Naive thymus-derived CD4-positive, alpha-beta T cell (primary cell): ENCODE data around the gene GRB7. TPM values are rescaled to one million over a fixed set of nuclear protein-coding genes. Genes with fewer than 3 reads are reported as not detected.
A peak's percentile ranks its signal among the peaks of the same experiment; 100 is the strongest.

Experiments
- ATAC-seq: fragments of 150-1000 bp; cut with Tn5 transposase; 2 replicates; pipeline ENCODE4 v1.10.0; 2021; ENCODE audit warnings: mild to moderate bottlenecking, moderate library complexity
- CTCF ChIA-PET: fragments of 350-600 bp; sonication (Branson Sonifier 250); formaldehyde crosslinking; loops from one replicate; lab custom pipeline; 2021; ENCODE audit warnings: antibody characterized with exemption; lab: Charles Lee
- POLR2A ChIA-PET: fragments of 350-600 bp; sonication (Branson Sonifier 250); formaldehyde crosslinking; loops from one replicate; lab custom pipeline; 2021; ENCODE audit warnings: antibody characterized with exemption, inconsistent platforms; lab: Charles Lee
- DNase-seq, 9 donors: peaks; one replicate each; pipeline versions ENCODE4 v3.0.0 to v3.0.0-alpha.2; 2020 to 2022; ENCODE audit warnings: mixed read lengths in 1 of 9
- H3K27ac ChIP-seq: one replicate; pipeline ENCODE4 v1.7.0; 2013; ENCODE audit warnings: mild to moderate bottlenecking, low read depth, low read length, moderate library complexity
- H3K27me3 ChIP-seq, 2 donors: one replicate each; pipeline ENCODE4 v1.7.0; 2013; ENCODE audit warnings: low read length in 2 of 2, mild to moderate bottlenecking in 2 of 2, moderate library complexity in 2 of 2; ENCODE audit not compliant: control insufficient read depth in 2 of 2, insufficient read depth in 2 of 2
- H3K36me3 ChIP-seq, 3 experiments: 1 replicate in 2 of 3; 2 replicates in 1 of 3; pipeline ENCODE4 v1.7.0; 2013; ENCODE audit warnings: low read length in 3 of 3, mild to moderate bottlenecking in 3 of 3, moderate library complexity in 1 of 3; ENCODE audit not compliant: insufficient read depth in 3 of 3, control insufficient read depth in 2 of 3
- H3K4me1 ChIP-seq, 2 donors: one replicate each; pipeline ENCODE4 v1.7.0; 2013; ENCODE audit warnings: low read length in 2 of 2, mild to moderate bottlenecking in 2 of 2, moderate library complexity in 1 of 2; ENCODE audit not compliant: control insufficient read depth in 2 of 2, insufficient read depth in 2 of 2
- H3K4me3 ChIP-seq: 2 replicates; pipeline ENCODE4 v1.7.0; 2013; ENCODE audit warnings: mild to moderate bottlenecking, low read length
- H3K9me3 ChIP-seq, 3 experiments: 1 replicate in 2 of 3; 2 replicates in 1 of 3; pipeline ENCODE4 v1.7.0; 2013; ENCODE audit warnings: low read length in 3 of 3; ENCODE audit not compliant: control insufficient read depth in 2 of 3
- H3K27ac Mint-ChIP-seq, 9 donors: one replicate each; pipeline ENCODE4 v1.8.0; 2020 to 2022; ENCODE audit warnings: mixed read lengths in 9 of 9, mild to moderate bottlenecking in 8 of 9, moderate library complexity in 5 of 9, inconsistent platforms in 2 of 9
- H3K27me3 Mint-ChIP-seq, 5 donors: one replicate each; pipeline ENCODE4 v1.8.0; 2021 to 2022; ENCODE audit warnings: mixed read lengths in 5 of 5, mild to moderate bottlenecking in 1 of 5
- H3K36me3 Mint-ChIP-seq, 5 donors: one replicate each; pipeline ENCODE4 v1.8.0; 2020 to 2022; ENCODE audit warnings: mixed read lengths in 5 of 5, mild to moderate bottlenecking in 3 of 5, inconsistent platforms in 1 of 5
- H3K4me1 Mint-ChIP-seq, 7 donors: one replicate each; pipeline ENCODE4 v1.8.0; 2020 to 2022; ENCODE audit warnings: mixed read lengths in 7 of 7, mild to moderate bottlenecking in 3 of 7, inconsistent platforms in 1 of 7
- H3K4me3 Mint-ChIP-seq, 10 donors: one replicate each; pipeline ENCODE4 v1.8.0; 2020 to 2022; ENCODE audit warnings: mild to moderate bottlenecking in 10 of 10, mixed read lengths in 10 of 10, moderate library complexity in 6 of 10, inconsistent platforms in 2 of 10
- H3K9me3 Mint-ChIP-seq, 11 donors: one replicate each; pipeline ENCODE4 v1.8.0; 2020 to 2022; ENCODE audit warnings: mixed read lengths in 11 of 11, mild to moderate bottlenecking in 4 of 11, inconsistent platforms in 1 of 11, moderate library complexity in 1 of 11
- intact Hi-C, 2 donors: fragments of 100-400 bp; cut with micrococcal nuclease; formaldehyde crosslinking; loops; one replicate each; pipeline ENCODE4 v1.15.1; 2023
- polyA plus RNA-seq, 2 donors: library from polyadenylated mRNA; unstranded; fragments of 300-500 nt; fragmentation: Illumina TruSeq; gene quantifications; one replicate each; pipeline ENCODE4 v1.2.3, GENCODE V29; 2021
- total RNA-seq, 6 experiments: library from RNA in 5 of 6; stranded (reverse) in 5 of 6; gene quantifications; 1 replicate in 5 of 6; 2 replicates in 1 of 6; pipeline ENCODE4 v1.2.3 and lab custom pipeline; 2021 to 2026

Gene GRB7
- total RNA-seq (under 1 TPM in 1 of 5 experiments, not detected in 4; 0.99 TPM), polyA plus RNA-seq (not detected), total RNA-seq (lab: John Stamatoyannopoulos, UW) (0.81 reads per million)

- H3K4me1 ChIP-seq: peaks cover 0 to 12% of the 10 kb centered on the region in 2 donors
- H3K9me3 ChIP-seq: no peaks in the 10 kb centered on the region
- no peaks in the 10 kb centered on the region for H3K27me3 ChIP-seq
- Mint-ChIP-seq H3K9me3 (peaks cover 0 to 4% (median 0%) of the 10 kb centered on the region in 11 donors), H3K4me1 (peaks cover 5 to 29% (median 15%) of the 10 kb centered on the region in 7 donors), H3K27ac (peak within 1 kb of the TSS in 5 of 9 donors; percentile 29 to 80 (median 48)), H3K4me3 (peak within 1 kb of the TSS; percentile 69 to 89 (median 82)), H3K36me3 (peaks cover 0 to 4% (median 0%) of the 10 kb centered on the region in 5 donors), H3K27me3 (peaks cover 6 to 32% (median 13%) of the 10 kb centered on the region in 5 donors)
- H3K4me3 ChIP-seq: peak within 1 kb of the TSS; percentile 16
- no peaks in the 10 kb centered on the region for H3K36me3 ChIP-seq
- CTCF ChIA-PET: no interaction called here
- ATAC-seq (no peak), DNase-seq (no peak)
- no peak within 1 kb of the TSS for H3K27ac ChIP-seq
- intact Hi-C loops: loop anchor here in 1 of 2 donors (5.0 to 10.0 kb wide), 2 partner anchors 191 to 333 kb away; partner anchors contain the start of gene FBXL20
- POLR2A ChIA-PET: no interaction called here
These were observed at the start of gene GRB7 for GRCh38 chr17:39737760-39738567. Gene GRB7, plus strand, starts transcription at chr17:39737938. Its CDS starts 4,364 bp downstream, at chr17:39742302.

GRCh38 chr17:39688475-39688835 is 49.3 kb upstream of the GRB7 start:
- H3K4me3 Mint-ChIP-seq: peak overlapping the region; percentile 87 to 99 (median 98)
- DNase-seq: peak in 1 of 9 donors; percentile 10

GRCh38 chr17:39688945-39689344 is 48.8 kb upstream of the GRB7 start:
- POLR2A ChIA-PET: interaction anchor here (0.6 to 4.8 kb wide), 9 partner anchors 10 to 685 kb away, joined by 3 to 43 read pairs (median 8); partner anchors contain the start of genes ERBB2 and MIEN1

More at GRCh38 chr17:39688475-39688835, 49.3 kb upstream of the GRB7 start:
- peak overlapping the region; percentile 93 to 99 (median 98) for H3K27ac Mint-ChIP-seq
- H3K27ac ChIP-seq: peak overlapping the region; percentile 77
- H3K36me3 Mint-ChIP-seq: peaks cover 6 to 22% (median 12%) of the 10 kb centered on the region in 5 donors
- H3K4me3 ChIP-seq: peak overlapping the region; percentile 93
- peaks cover 8 to 18% of the 10 kb centered on the region in 2 donors for H3K4me1 ChIP-seq
- H3K27me3 ChIP-seq: no peaks in the 10 kb centered on the region
- ATAC-seq: no peak
- CTCF ChIA-PET: interaction anchor here (1.0 to 2.4 kb wide), 5 partner anchors 10 to 67 kb away, joined by 3 to 14 read pairs (median 4); no protein-coding TSS in a partner anchor
- H3K4me1 Mint-ChIP-seq: peaks cover 19 to 32% (median 30%) of the 10 kb centered on the region in 7 donors
- POLR2A ChIA-PET: interaction anchor here (0.6 to 4.8 kb wide), 21 partner anchors 9 to 177 kb away, joined by 3 to 43 read pairs (median 6); partner anchors contain the start of genes ERBB2, MIEN1, PNMT and TCAP
- intact Hi-C loops: loop anchor here (1.0 to 5.0 kb wide), 6 partner anchors 42 to 294 kb away; partner anchors contain the start of genes STARD3 (in 2 of the 2), CDK12 (in 1 of the 2), MIEN1 (in 1 of the 2) and PSMD3 (in 1 of the 2)
- H3K9me3 ChIP-seq: no peaks in the 10 kb centered on the region
- peaks cover 0 to 6% (median 0%) of the 10 kb centered on the region in 11 donors for H3K9me3 Mint-ChIP-seq
- H3K27me3 Mint-ChIP-seq: no peaks in the 10 kb centered on the region
- peaks cover 0 to 13% (median 0%) of the 10 kb centered on the region in 3 experiments for H3K36me3 ChIP-seq

GRCh38 chr17:39694593-39694992 is 43.1 kb upstream of the GRB7 start:
- no peaks in the 10 kb centered on the region for H3K9me3 ChIP-seq
- no peak overlapping the region for H3K27ac Mint-ChIP-seq
- peaks cover 10 to 19% (median 14%) of the 10 kb centered on the region in 5 donors for H3K27me3 Mint-ChIP-seq
- no peaks in the 10 kb centered on the region for H3K4me1 ChIP-seq
- no peak overlapping the region for H3K4me3 Mint-ChIP-seq
- H3K36me3 Mint-ChIP-seq: peaks cover 0 to 19% (median 6%) of the 10 kb centered on the region in 5 donors
- no peak for DNase-seq
- CTCF ChIA-PET: interaction anchor here (1.0 kb wide), 1 partner anchor 14 kb away, joined by 4 read pairs; no protein-coding TSS in a partner anchor
- H3K27me3 ChIP-seq: peaks cover 3 to 5% of the 10 kb centered on the region in 2 donors
- H3K36me3 ChIP-seq: no peaks in the 10 kb centered on the region
- no peak overlapping the region for H3K4me3 ChIP-seq
- H3K9me3 Mint-ChIP-seq: no peaks in the 10 kb centered on the region
- intact Hi-C loops: no loop called here
- ATAC-seq: no peak
- POLR2A ChIA-PET: no interaction called here
- H3K4me1 Mint-ChIP-seq: peaks cover 0 to 6% (median 2%) of the 10 kb centered on the region in 7 donors
- no peak overlapping the region for H3K27ac ChIP-seq

More at GRCh38 chr17:39688945-39689344, 48.8 kb upstream of the GRB7 start:
- Mint-ChIP-seq H3K4me3 (peak overlapping the region; percentile 87 to 99 (median 98)), H3K27ac (peak overlapping the region in 8 of 9 donors; percentile 93 to 99 (median 98)), H3K9me3 (peaks cover 0 to 6% (median 0%) of the 10 kb centered on the region in 11 donors), H3K27me3 (no peaks in the 10 kb centered on the region), H3K4me1 (peaks cover 19 to 32% (median 30%) of the 10 kb centered on the region in 7 donors), H3K36me3 (peaks cover 5 to 21% (median 10%) of the 10 kb centered on the region in 5 donors)
- no peaks in the 10 kb centered on the region for H3K27me3 ChIP-seq
- no peak for DNase-seq
- H3K36me3 ChIP-seq: peaks cover 0 to 13% (median 0%) of the 10 kb centered on the region in 3 experiments
- no peak overlapping the region for H3K27ac ChIP-seq
- peak overlapping the region; percentile 93 for H3K4me3 ChIP-seq
- intact Hi-C loops: loop anchor here (1.0 to 5.0 kb wide), 6 partner anchors 41 to 293 kb away; partner anchors contain the start of genes STARD3 (in 2 of the 2), CDK12 (in 1 of the 2), MIEN1 (in 1 of the 2) and PSMD3 (in 1 of the 2)
- ATAC-seq: no peak
- CTCF ChIA-PET: interaction anchor here (2.0 to 2.4 kb wide), 2 partner anchors 10 to 23 kb away, joined by 5 to 14 read pairs; no protein-coding TSS in a partner anchor
- no peaks in the 10 kb centered on the region for H3K9me3 ChIP-seq
- peaks cover 8 to 18% of the 10 kb centered on the region in 2 donors for H3K4me1 ChIP-seq

- H3K36me3 Mint-ChIP-seq: peaks cover 0 to 20% (median 6%) of the 10 kb centered on the region in 5 donors
- no peak overlapping the region for H3K27ac Mint-ChIP-seq
- peaks cover 0 to 9% (median 6%) of the 10 kb centered on the region in 7 donors for H3K4me1 Mint-ChIP-seq
- H3K9me3 ChIP-seq: no peaks in the 10 kb centered on the region
- H3K4me1 ChIP-seq: no peaks in the 10 kb centered on the region
- H3K4me3 Mint-ChIP-seq: no peak overlapping the region
- H3K4me3 ChIP-seq: no peak overlapping the region
- peaks cover 0 to 2% (median 0%) of the 10 kb centered on the region in 11 donors for H3K9me3 Mint-ChIP-seq
- intact Hi-C loops: no loop called here
- no peaks in the 10 kb centered on the region for H3K36me3 ChIP-seq
- CTCF ChIA-PET: interaction anchor here (1.0 kb wide), 1 partner anchor 15 kb away, joined by 4 read pairs; no protein-coding TSS in a partner anchor
- peaks cover 13 to 22% (median 18%) of the 10 kb centered on the region in 5 donors for H3K27me3 Mint-ChIP-seq
- POLR2A ChIA-PET: interaction anchor here (1.3 kb wide), 1 partner anchor 34 kb away, joined by 3 read pairs; no protein-coding TSS in a partner anchor
- H3K27me3 ChIP-seq: peaks cover 3 to 10% of the 10 kb centered on the region in 2 donors
- no peak for ATAC-seq
- no peak overlapping the region for H3K27ac ChIP-seq
- no peak for DNase-seq
These were observed 42.7 kb upstream of the GRB7 start for GRCh38 chr17:39695089-39695474.

GRCh38 chr17:39696731-39697130 is 41.0 kb upstream of the GRB7 start:
- intact Hi-C loops: no loop called here
- Histone ChIP-seq H3K27me3 (peaks cover 3 to 14% of the 10 kb centered on the region in 2 donors), H3K4me1 (no peaks in the 10 kb centered on the region), H3K4me3 (no peak overlapping the region), H3K36me3 (no peaks in the 10 kb centered on the region), H3K9me3 (no peaks in the 10 kb centered on the region), H3K27ac (no peak overlapping the region)
- ChIA-PET POLR2A (interaction anchor here (1.0 kb wide), 1 partner anchor 9 kb away, joined by 4 read pairs; the partner anchor contains the start of gene PGAP3), CTCF (interaction anchor here (1.2 kb wide), 1 partner anchor 266 kb away, joined by 4 read pairs; the partner anchor contains the start of gene GSDMA)
- no peak overlapping the region for H3K27ac Mint-ChIP-seq
- H3K9me3 Mint-ChIP-seq: peaks cover 0 to 2% (median 0%) of the 10 kb centered on the region in 11 donors
- DNase-seq (no peak), ATAC-seq (no peak)
- peaks cover 26 to 36% (median 28%) of the 10 kb centered on the region in 5 donors for H3K27me3 Mint-ChIP-seq
- no peak overlapping the region for H3K4me3 Mint-ChIP-seq
- peaks cover 0 to 13% (median 10%) of the 10 kb centered on the region in 7 donors for H3K4me1 Mint-ChIP-seq
- peaks cover 0 to 20% (median 6%) of the 10 kb centered on the region in 5 donors for H3K36me3 Mint-ChIP-seq
